ENCODE data around the gene TXLNB.

The TXLNB gene

DNA sequence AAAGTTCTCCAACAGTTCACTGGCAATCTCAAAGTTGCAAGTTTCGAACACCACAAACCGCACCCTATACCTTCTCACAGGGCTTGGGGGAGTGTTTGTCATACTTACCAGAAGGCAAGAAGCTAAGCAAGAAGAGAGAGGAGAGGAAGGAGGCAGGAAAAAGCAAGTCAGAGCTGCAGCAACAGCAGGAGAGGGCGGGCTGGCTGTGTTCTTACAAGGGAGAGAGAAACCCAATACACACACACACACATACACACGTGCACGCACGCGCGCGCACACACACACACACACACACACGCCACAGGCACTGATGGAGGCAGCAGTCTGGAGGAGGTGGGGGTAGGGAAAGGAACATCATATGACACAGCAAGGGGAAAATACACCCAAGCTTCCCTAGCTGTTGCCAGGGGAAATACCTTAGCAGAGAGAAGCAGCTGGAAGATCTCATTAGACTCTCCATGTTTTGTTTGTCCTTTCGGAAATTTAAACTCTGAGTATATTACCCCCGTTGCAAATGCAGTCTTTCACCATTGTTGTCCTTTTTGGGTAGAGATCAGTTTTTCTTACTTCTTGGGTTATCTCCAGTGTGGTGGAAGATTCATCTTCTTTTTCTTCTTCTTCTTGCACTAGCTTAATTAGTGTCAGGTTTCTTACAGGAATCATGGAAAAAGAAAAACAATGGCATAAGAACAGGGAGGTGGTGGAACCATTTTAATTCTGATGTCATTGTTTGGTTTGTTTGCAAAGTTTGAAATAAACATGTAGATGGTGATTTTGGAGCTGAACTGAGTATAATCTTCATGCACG, at the start of gene TXLNB:
Gene TXLNB (minus strand): TSS at position 186 of the 807 bp plus-strand sequence. CDS start 3,099 bp downstream, outside the sequence.
- no peak for DNase-seq (ENCODE audit: low spot score)

DNA sequence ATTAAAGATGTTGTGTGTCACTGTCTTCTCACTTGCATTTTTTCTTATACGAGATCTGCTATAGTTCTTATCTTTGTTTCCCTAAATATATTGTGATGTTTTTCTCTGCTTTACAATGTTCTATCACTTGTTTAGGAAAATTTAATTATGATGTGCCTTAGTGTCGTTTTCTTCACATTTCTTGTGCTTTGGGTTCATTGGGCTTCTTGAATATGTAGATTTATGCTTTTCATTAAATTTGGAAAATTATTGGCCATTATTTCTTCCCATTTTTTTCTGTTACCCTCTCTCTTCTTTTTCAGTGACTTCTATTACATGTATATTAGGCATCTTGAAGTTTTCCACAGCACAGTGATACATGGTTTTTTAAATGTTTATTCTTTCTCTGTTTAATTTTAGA, 49.3 kb upstream of the TXLNB start:
- DNase-seq (ENCODE audit: low spot score): no peak

DNA sequence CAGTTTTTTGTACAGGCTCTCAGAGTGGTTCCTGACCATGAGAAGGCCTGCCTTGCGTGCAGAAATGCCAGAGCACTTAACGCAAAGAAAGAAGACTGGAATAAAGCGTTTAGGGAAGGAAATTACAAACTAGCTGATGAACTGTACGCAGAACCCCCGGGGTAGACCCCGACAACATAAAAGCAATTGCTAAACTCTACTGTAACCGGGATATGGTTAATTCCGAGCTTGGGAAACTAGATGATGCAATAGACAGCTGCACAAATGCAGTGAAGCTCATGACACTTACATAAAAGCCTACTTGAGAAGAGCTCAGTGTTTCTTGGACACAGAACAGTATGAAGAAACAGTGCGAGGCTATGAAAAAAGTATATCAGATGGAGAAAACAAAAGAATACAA, 47.0 kb upstream of the TXLNB start:
- no peak for DNase-seq (ENCODE audit: low spot score)

DNA sequence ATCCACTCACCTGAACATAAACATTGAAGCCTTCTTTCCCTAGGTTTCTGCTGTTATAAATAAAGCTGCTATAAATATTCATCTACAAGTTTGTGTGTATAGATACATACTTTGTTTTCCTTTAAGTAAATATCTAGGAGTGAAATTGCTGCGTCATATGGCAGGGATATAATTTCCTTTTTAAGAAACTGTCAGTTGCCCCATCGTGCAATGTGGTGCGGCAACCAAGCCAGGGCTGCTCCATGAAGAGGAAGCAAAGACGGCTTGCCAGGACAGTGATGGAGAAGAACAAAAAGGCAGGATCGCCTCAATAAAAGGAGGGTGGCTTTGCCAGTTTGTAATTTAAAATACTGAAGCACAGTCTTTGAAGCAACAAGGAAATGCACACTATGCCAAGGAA, 46.0 kb upstream of the TXLNB start:
- no peak for DNase-seq (ENCODE audit: low spot score)

DNA sequence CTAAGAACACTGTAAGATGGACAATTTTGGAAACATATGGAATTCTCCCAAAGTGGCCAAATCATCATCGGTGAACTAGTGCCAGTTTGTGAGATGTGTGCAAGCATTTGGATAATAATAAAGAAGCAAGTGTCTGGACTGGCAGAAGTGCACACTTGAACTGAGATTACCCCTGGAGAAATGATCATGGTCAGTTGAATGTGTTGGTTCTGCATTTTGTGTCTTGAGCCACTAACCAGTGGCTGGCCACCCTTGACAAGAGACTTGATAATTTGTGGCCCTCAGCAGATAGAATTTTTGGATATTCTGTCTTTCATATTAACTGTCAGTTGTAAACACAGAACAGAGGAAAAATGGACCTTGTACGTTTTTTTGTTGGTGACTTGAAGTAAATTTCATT, 45.2 kb upstream of the TXLNB start:
- DNase-seq (ENCODE audit: low spot score): no peak

DNA sequence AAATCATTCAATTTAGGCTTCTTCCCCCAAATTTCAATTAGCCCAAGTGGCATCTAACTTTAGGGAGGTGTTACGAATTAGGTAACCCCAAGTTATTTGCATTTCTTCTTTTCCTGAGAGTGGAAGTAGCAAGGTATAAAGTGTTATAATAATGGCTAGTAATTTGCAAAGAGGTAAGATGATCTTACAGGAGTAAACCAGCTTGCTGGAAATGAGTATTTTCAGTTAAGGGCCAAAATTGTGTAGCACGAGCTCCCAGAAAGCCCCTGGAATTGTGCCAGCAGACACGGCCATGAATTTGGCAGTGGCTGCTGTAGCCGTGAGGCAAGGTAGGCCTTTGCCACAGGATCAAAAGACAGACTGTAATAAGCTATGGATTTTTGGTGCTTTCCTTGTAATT, 44.7 kb upstream of the TXLNB start:
- DNase-seq (ENCODE audit: low spot score): no peak

DNA sequence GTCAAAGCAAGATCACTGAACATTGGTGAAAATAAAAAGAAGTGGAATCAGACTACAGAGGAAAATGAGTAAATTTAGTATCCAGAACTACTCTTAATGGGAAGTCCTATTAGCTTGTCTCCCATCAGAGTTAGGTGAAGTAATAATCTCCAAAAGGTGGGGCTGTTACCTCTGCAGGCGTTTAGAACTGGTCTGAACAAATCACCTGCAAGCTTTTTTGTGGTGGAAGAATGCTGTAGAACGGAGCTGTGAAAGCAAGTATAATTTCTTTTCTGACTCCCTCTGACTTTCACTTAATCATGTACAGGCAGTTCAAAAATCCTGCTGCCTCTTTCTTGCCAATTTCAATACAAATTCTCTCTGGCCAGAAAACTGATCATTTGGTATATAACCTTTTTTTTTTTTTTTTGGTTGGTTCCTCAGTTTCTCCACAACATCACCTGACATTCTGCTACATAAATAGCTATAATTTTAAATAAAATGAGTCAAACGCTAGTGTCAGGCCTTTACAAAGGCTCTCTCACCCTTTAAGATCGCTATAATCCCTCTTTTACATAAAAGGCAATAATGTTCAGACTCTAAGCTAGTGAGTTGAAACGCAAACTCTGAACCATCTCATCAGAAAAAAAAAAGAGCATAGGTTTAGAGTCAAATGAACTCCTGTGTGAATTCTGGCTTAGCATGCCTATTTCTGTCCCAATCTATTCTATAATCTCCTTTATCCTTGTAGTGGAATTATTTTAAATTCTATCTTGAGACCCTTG, 43.8 kb upstream of the TXLNB start:
- no peak for DNase-seq (ENCODE audit: low spot score)

DNA sequence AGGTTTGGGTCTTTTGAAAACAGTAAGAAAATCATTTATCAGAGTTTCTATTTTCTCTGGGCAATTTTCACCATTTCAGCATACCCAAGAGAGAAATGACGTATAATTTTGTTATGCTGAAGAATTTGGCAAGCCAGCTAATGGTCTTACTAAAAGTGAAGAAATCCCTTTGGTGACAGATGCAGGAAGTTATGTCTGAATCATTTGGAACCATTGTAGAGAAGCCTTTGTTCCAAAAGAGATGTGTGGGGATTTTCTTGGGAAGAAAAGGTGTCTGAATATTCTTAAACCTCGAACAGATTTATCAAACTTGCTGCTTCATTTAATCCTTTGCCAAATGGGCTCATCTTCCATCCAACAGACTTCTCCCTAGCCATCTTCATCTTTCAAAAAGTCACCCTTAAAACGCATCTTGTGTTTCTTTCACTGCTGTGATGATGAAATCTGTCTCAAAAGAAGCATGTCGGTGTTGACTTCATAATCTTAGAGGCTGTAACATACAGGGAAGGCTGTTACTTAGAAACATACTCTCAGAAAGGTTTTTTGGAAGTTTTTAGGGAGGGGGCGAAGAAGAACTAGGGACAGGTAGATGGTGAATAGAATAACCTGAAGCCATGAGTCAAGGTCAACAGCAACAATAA, 43.1 kb upstream of the TXLNB start:
- DNase-seq (ENCODE audit: low spot score): no peak

DNA sequence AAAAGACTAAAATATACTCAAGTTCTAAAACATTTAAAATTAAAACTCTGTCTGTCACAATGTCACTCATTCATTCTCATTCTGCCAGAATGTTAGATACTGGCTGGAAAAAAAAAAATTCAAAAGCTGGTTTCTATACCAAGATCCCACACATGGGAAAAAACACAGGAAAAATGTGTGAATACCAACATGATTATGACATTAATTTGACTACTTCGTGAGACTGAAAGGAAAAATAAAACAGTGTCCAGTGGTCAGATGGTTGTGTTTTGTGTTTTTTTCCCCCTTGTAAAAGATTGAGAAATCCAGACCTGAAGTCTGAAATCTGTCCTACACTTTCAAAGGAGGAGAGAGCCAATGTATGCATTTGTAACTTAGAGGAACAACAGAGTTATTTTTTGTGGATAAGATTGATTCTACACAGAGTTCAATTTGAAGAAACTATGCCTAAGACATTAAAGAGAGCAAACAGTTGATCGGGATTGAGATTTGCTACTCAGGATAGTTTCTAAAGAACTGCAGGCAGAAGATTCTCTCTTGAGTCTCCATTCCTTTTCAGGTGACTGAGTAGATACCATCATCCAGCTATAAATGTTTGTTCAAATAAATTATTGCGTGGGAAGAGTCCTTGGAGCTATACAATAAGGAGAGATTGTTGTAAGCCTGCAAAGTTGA, 39.2 kb upstream of the TXLNB start:
- no peak for DNase-seq (ENCODE audit: low spot score)

DNA sequence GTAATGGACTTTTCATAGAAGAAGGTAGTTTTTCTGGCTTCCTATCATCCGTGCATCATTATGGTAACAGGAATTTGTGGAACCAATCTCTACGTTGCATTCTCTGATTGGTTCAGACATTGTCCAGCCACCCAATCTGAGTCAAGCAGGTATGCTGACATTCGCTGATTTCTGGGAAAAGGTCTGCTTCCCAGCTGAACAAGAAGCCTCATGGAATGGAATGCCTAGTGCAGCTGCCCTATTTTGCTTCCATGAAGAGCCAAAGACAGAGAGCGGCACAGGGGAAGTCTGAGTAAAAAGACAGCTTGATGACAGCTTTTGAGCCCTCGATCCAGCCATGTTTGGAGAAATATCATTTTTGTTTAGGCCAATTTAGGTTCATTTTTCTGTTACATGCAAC, 38.5 kb upstream of the TXLNB start:
- DNase-seq (ENCODE audit: low spot score): no peak

DNA sequence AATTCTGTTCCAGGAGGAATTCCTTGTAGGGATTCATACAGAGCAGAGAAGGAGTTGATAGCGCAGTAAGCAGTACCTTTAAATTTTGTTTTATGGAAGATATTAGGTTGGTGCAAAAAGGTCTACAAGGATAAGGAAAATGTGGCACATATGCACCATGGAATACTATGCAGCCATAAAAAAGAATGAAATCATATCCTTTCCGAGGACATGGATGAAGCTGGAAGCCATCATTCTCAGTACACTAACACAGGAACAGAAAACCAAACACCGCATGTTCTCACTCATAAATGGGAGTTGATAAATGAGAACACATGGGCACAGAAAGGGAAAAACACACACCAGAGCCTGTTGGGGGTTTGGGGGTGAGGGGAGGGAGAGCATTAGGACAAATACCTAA, 37.4 kb upstream of the TXLNB start:
- no peak for DNase-seq (ENCODE audit: low spot score)

DNA sequence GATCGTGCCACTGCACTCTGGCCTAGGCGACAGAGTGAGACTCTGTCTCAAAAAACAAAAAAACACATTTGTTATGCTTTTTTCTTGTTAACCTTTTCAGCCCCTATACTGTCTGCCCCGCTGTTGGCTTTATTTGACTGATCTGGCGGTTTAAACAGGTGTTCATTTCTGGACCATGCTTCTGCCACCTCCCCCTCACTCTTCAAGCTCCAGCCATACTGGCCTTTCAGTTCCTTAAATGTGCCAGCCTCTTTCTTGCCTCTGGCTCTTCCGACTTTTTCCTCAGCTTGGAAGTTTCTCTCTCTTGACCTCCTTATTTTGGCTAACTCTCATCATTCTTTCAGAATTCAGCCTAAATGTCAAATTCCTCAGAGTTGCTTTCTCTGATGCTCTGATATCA, 35.2 kb upstream of the TXLNB start:
- DNase-seq (ENCODE audit: low spot score): no peak

DNA sequence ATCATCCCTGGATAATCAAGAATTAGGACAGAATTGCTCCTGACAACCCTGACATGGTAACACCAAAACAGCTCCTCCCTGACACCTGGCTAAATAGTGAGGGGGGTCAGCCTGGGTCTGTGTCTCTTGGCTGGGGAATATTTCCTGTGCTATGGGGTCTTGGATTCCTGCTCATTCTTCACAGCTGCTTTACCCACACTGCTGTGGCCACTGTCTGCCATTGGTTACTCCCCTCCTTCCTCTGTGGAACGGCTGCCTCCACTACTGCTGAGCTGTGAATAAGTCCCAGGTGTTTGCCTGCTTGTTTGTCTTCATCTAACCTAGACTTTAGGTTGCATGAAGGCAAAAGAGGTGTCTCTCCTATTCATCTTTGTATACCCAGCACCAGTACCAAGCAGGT, 33.9 kb upstream of the TXLNB start:
- no peak for DNase-seq (ENCODE audit: low spot score)

DNA sequence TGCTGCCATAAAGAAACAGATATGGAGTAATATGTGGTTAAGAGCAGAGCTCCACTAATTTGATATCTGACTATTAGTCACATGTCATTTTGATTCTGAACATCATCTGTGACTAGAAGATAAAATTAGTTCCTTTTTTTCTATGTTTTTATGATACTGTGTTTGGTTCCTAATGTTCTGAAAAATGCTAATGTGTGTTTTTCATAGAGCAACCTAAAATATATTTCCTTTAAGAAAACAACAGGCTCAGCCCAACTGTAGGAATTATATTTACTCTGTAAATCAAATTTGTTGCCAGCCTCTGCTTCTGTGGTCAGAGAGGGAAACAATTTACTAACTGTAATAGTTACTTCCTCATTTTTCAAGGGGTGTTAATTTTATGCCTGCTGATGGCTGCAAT, 33.3 kb upstream of the TXLNB start:
- no peak for DNase-seq (ENCODE audit: low spot score)

DNA sequence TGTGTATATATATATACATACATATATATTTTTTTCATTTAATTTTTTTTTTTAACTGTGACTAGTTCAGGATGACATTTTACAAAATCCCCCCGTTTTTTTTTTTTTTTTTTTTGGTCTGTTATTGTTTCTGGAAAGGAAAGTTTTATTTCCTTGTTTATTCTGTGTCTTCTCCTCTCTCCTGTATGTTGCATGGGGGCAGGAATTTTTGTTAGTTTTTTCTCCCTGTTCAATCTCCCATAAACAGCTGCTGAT, 32.4 kb upstream of the TXLNB start:
- DNase-seq (ENCODE audit: low spot score): no peak

DNA sequence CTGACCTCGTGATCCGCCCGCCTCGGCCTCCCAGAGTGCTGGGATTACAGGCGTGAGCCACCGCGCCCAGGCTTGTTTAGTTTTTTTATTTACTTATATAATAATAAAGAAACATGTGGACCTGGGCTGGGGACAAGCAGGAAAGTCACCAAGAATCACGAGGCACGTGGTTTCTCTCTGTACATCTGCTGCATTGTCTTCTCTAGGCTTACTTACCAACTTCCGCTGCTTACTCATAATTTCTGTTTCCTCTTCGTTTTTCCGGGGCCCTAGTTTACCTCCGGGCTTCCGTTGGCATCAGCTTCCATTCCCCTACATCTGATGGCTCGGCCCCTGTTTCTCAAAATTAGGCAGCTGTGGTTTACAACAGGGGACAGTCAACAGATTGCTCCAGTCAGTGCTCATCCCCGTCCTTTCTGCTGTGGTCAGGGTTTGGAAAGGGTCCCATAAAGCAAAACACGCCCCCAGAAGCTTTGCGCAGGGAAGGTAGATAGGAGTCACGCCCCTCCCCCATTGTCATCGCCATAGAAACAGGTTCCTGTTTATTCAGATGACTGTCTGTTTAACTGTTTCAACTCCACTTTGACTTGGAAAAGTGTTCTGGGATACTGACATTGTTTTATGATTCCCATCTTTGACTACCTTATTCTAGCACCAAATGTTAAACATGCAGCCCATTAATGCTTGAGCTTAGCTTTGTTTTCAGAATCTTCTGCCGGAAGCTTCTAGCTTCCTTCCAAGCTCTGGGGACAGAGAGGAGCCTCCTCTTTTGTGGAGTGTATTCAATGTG, 31.9 kb upstream of the TXLNB start:
- DNase-seq (ENCODE audit: low spot score): no peak

DNA sequence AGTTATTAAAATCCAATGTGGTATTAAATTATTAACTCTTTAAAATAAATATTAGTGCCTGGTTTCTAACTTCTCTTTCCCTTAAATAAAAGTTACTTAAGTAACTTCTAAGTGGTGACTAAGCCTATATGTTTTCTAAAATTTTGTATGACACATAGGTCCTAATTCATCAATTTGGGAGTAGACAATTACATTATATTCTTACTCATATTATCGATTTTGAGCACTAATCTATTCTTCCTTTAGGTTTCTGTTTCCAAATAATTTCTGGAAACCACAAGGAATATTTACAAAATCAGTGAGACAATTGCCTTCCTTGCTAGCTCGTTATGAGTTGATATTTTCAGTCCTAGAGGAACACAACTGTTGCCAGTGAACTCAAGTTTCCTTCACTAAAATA, 28.3 kb upstream of the TXLNB start:
- DNase-seq (ENCODE audit: low spot score): no peak

DNA sequence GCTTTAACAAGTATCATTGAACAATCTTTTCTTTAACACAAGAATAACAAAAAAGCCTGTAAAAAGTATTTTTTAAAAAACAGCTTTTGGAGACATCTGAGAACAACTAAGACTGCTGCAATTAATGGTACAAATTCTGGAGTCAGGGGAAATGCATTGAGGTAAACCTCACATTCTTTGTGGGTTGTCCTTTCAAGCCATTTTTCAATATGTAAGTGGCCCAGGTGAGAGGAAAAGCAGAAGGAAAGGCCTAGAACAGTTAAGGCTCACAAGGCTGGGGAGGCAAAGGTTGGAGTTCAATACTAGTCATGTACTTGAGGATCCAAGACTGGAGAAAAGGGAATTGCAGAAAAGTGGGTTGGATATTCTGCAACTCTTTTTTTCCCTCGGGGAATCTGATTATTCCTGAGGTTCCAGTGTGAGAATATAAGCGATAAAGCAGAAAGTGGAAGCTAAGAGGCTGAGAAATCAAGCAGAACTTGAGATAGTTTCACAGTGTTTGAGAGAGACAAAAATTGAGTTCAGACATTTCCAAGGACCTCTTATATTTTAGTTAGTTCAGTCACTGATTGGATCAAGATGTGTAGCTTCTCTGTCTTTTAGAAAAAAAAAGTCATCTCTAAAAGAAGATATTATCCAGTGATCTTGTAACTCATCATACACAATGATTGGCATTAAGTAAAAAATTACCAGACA, 25.0 kb upstream of the TXLNB start:
- DNase-seq (ENCODE audit: low spot score): no peak

DNA sequence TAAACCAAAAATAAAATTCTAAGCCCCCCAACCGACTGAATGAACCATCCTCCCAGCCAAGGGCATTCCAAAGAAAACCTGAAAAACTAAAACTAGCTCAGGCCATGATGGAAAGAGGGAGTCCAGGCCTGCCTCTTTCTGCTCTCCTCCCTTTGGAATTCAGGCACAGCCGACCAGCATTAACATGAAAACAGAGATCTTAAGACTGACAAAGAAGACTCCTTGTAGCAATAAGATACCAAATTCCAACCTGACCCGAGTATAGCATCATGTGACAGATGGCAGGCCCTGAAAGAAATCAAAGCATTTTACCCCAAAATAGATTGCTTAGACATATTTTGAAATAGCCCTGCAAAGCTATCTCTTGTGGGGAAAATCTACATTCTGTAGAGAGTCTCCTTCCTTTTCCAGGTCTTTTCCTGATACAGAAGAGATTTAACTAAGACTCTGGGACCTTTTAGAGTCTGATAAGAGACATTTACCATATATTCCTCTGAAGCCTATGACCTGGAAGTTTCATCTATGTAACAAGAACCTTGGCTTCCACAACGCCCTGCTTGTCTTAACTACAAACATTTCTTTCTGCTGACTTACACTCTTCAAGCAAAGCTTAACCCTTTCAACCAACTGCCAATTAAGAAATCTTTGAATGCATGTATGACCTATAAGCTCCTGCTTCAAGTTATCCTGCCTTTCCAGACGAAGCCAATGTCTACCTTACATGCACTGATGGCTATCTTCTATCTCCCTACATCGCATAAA, 22.2 kb upstream of the TXLNB start:
- no peak for DNase-seq (ENCODE audit: low spot score)

DNA sequence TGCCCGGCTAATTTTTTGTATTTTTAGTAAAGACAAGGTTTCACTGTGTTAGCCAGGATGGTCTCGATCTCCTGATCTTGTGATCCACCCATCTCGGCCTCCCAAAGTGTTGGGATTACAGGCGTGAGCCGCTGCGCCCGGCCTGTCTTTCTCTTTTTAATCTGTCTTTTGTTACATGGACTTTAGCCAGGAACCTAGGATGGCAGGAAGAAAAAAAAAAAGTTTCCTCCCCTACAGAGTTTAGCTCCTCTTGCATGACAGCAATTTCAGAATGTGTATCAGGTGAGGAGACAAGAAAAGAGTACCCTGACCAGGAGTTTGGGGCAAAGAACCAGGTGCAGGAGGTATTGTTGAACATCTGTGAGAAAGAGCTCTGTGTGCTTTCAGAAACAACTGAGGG, 21.4 kb upstream of the TXLNB start:
- DNase-seq (ENCODE audit: low spot score): no peak

DNA sequence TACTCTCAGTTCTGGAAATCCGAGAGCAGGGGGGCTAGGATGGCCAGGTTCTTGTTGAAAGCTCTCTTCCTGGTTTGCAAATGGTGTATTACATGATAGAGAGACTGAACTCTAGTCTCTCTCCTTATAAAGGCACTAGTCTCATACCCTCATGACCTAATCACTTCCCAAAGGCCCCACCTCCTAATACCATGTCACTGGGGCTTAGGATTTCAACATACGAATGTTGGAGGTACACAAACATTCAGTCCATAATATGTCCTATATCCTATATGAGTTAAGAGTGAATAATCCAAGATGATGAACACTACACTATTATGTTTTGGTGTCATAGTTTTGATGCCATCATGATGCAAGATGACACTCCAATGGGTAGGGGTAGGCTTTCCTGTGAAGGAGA, 20.0 kb upstream of the TXLNB start:
- no peak for DNase-seq (ENCODE audit: low spot score)
